Keratinocyte (primary cell): Measurements from ENCODE around the gene ROPN1L. TPM values are rescaled to one million over a fixed set of nuclear protein-coding genes. Genes with fewer than 3 reads are reported as not detected.

Source experiments
- DNase-seq: peaks from one replicate; pipeline ENCODE4 v3.0.0-alpha.2; 2011; ENCODE audit warnings: low read depth, missing footprints, low spot score
- FAIRE-seq: peaks from 2 replicates; lab custom pipeline; 2011; peaks lifted over from hg19 to GRCh38; lab: Jason Lieb, UNC
- H2AFZ ChIP-seq: 2 replicates; pipeline ENCODE4 v1.6.0; 2012; ENCODE audit warnings: low read length, control low read depth, inconsistent platforms; ENCODE audit not compliant: control insufficient read depth
- H3K27ac ChIP-seq: 2 replicates; pipeline ENCODE4 v1.5.1; 2011; ENCODE audit warnings: low read length; ENCODE audit not compliant: control insufficient read depth, insufficient read depth
- H3K27me3 ChIP-seq: 3 replicates; pipeline ENCODE4 v1.6.0; 2011; ENCODE audit warnings: low read length; ENCODE audit not compliant: control insufficient read depth, insufficient read depth; ENCODE audit errors: extremely low read depth
- H3K36me3 ChIP-seq, 2 experiments: 2 replicates in 1 of 2; 3 replicates in 1 of 2; pipeline ENCODE4 v1.5.1; 2011; ENCODE audit warnings: low read length in 2 of 2, mild to moderate bottlenecking in 1 of 2; ENCODE audit not compliant: control insufficient read depth in 2 of 2, insufficient read depth in 2 of 2; ENCODE audit errors: extremely low read depth in 1 of 2
- H3K4me1 ChIP-seq: 3 replicates; pipeline ENCODE4 v1.5.1; 2011; ENCODE audit warnings: low read length; ENCODE audit not compliant: control insufficient read depth, insufficient read depth; ENCODE audit errors: extremely low read depth
- H3K4me2 ChIP-seq: 3 replicates; pipeline ENCODE4 v1.6.0; 2011; ENCODE audit warnings: low read depth, low read length; ENCODE audit not compliant: control insufficient read depth, insufficient read depth; ENCODE audit errors: extremely low read depth
- H3K4me3 ChIP-seq, 3 experiments: fragments of 200-600 bp in 1 of 3; sonication (generic) in 1 of 3; 2 replicates in 2 of 3; 3 replicates in 1 of 3; pipeline ENCODE4 v1.5.1; 2011 to 2016; ENCODE audit warnings: low read length in 3 of 3, mild to moderate bottlenecking in 3 of 3, control low read depth in 2 of 3, inconsistent platforms in 1 of 3, low read depth in 1 of 3, mixed read lengths in 1 of 3, mixed run types in 1 of 3, moderate library complexity in 1 of 3; ENCODE audit not compliant: control insufficient read depth in 2 of 3, insufficient read depth in 2 of 3; ENCODE audit errors: extremely low read depth in 1 of 3
- H3K79me2 ChIP-seq: 2 replicates; pipeline ENCODE4 v1.6.0; 2012; ENCODE audit warnings: low read length; ENCODE audit not compliant: control insufficient read depth, insufficient read depth
- H3K9ac ChIP-seq: 3 replicates; pipeline ENCODE4 v1.6.0; 2011; ENCODE audit warnings: low read length; ENCODE audit not compliant: control insufficient read depth, insufficient read depth; ENCODE audit errors: extremely low read depth
- H3K9me1 ChIP-seq: 3 replicates; pipeline ENCODE4 v1.6.0; 2011; ENCODE audit warnings: low read length; ENCODE audit not compliant: control insufficient read depth, insufficient read depth; ENCODE audit errors: extremely low read depth
- H3K9me3 ChIP-seq: 2 replicates; pipeline ENCODE4 v1.5.1; 2012; ENCODE audit warnings: low read depth, low read length; ENCODE audit not compliant: control insufficient read depth
- H4K20me1 ChIP-seq: 3 replicates; pipeline ENCODE4 v1.6.0; 2011; ENCODE audit warnings: low read length; ENCODE audit not compliant: control insufficient read depth, insufficient read depth; ENCODE audit errors: extremely low read depth
- CTCF ChIP-seq, 3 experiments: IDR thresholded peaks in 1 of 3; conservative IDR thresholded peaks in 1 of 3; optimal IDR thresholded peaks in 1 of 3; 2 replicates in 2 of 3; 3 replicates in 1 of 3; pipeline versions ENCODE3 to v1.5.1; 2011; ENCODE audit warnings: low read length in 3 of 3, mild to moderate bottlenecking in 3 of 3, moderate library complexity in 2 of 3, control low read depth in 1 of 3, inconsistent platforms in 1 of 3; ENCODE audit not compliant: insufficient read depth in 2 of 3; ENCODE audit errors: extremely low read depth in 1 of 3
- EZH2 ChIP-seq: IDR thresholded peaks from one replicate; pipeline ENCODE4 v1.6.1; 2012; ENCODE audit warnings: inconsistent platforms, mild to moderate bottlenecking, low read length, moderate library complexity
- dilution Hi-C: fragments of 300-500 bp; cut with MboI; formaldehyde crosslinking; loops from one replicate; pipeline ENCODE4 v1.7.0; 2020; ENCODE audit warnings: low sequenced_read_pairs; ENCODE audit not compliant: extremely low pct_ligation_motif_present
- polyA plus RNA-seq, 5 experiments: library from polyadenylated mRNA; depleted of rRNA in 3 of 5; stranded (reverse) in 3 of 5; stranded (forward) in 1 of 5; unstranded in 1 of 5; fragments of >200 nt; gene quantifications; 1 replicate in 1 of 5; 2 replicates in 3 of 5; 3 replicates in 1 of 5; pipeline versions ENCODE4 v1.2.1 to v1.2.3, GENCODE V29; 2011 to 2012; ENCODE audit warnings: missing spikeins in 2 of 5, low read depth in 1 of 5, low replicate concordance in 1 of 5

ROPN1L gene
- polyA plus RNA-seq, 1 donor (not counting 4 experiments of a cell fraction or from before 2014, with no cell fraction given) = not detected

GRCh38 chr5:10403829-10404228 lies 37.9 kb upstream of the ROPN1L start:
- Histone ChIP-seq H3K4me2 (no peak overlapping the region), H4K20me1 (no peaks in the 10 kb centered on the region), H3K9ac (no peak overlapping the region), H3K27me3 (no peaks in the 10 kb centered on the region), H3K4me3 (no peak overlapping the region), H3K79me2 (no peaks in the 10 kb centered on the region), H3K4me1 (no peaks in the 10 kb centered on the region), H3K9me3 (no peaks in the 10 kb centered on the region), H3K9me1 (no peaks in the 10 kb centered on the region), H3K27ac (no peak overlapping the region), H3K36me3 (peaks cover 7 to 19% of the 10 kb centered on the region in 2 experiments), H2AFZ (no peak overlapping the region)
- TF ChIP-seq CTCF (optimal IDR thresholded peaks at IDR 0.05 in 1 of 3, IDR thresholded peaks at IDR 0.05 in 1 of 3, conservative IDR thresholded peaks at IDR 0.05 in 1 of 3; ENCODE audit: extremely low read depth in 1 of 3, insufficient read depth in 2 of 3, low read length in 3 of 3) (no peak), EZH2 (no peak)
- FAIRE-seq (no peak), DNase-seq (no peak)
- dilution Hi-C loops = no loop called here

- Histone ChIP-seq H3K4me1 (no peaks in the 10 kb centered on the region), H3K79me2 (no peaks in the 10 kb centered on the region), H4K20me1 (no peaks in the 10 kb centered on the region), H3K9me3 (no peaks in the 10 kb centered on the region), H3K36me3 (peaks cover 10 to 34% of the 10 kb centered on the region in 2 experiments), H3K4me2 (no peak overlapping the region), H3K9me1 (no peaks in the 10 kb centered on the region), H2AFZ (no peak overlapping the region), H3K9ac (no peak overlapping the region), H3K4me3 (no peak overlapping the region), H3K27me3 (no peaks in the 10 kb centered on the region), H3K27ac (no peak overlapping the region)
- TF ChIP-seq CTCF (optimal IDR thresholded peaks at IDR 0.05 in 1 of 3, IDR thresholded peaks at IDR 0.05 in 1 of 3, conservative IDR thresholded peaks at IDR 0.05 in 1 of 3; ENCODE audit: extremely low read depth in 1 of 3, insufficient read depth in 2 of 3, low read length in 3 of 3) (no peak), EZH2 (no peak)
- dilution Hi-C loops = no loop called here
- FAIRE-seq (no peak), DNase-seq (no peak)
Observed at GRCh38 chr5:10406651-10407050, 35.0 kb upstream of the ROPN1L start.
